ENCODE results near the gene EFNB3. TPM values are rescaled to one million over a fixed set of nuclear protein-coding genes. Genes with fewer than 3 reads are reported as not detected.

Gene EFNB3
- total and polyA plus RNA-seq, 2 of the 4 experiments (the other 2 are of a cell fraction) = 0.54 to 2.0 TPM

DNA sequence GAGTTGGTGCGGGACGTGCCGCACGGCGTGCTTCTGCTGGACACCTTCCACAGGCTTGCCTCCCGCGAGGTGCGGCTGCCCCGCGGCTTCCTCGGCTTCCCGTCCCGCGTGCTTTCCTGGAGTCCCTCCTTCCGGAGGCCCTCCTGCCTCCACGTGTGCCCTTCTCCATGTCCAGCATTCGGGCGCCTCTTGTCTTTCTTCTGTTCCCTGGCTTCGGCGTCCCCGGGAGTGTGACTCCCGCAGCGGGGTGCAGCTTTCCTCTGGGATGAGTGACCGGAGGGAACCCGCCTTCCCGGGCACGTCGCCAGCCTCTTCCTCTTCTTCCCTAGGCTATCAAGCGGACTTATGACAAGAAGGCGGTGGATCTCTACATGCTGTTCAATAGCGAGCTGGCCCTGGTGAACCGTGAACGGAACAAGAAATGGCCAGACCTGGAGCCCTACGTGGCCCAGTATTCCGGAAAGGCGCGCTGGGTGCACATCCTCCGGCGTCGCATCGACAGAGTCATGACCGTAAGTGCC lies 35.5 kb downstream of the EFNB3 start:
- Histone ChIP-seq H3K18ac (ENCODE audit: low read depth, low read length) (no peak overlapping the region), H3K4me2 (ENCODE audit: low read depth, low read length) (no peak overlapping the region), H3K23ac (ENCODE audit: low read depth, low read length) (no peak overlapping the region), H3K9me1 (ENCODE audit: insufficient read depth, low read length) (no peaks in the 10 kb centered on the region), H2BK15ac (ENCODE audit: low read depth, low read length) (no peak overlapping the region), H2BK20ac (ENCODE audit: low read depth, low read length) (no peak overlapping the region), H4K8ac (ENCODE audit: low read depth in 2 of 2, low read length in 2 of 2) (no peak overlapping the region), H4K20me1 (ENCODE audit: insufficient read depth, low read length) (no peaks in the 10 kb centered on the region), H2AFZ (replicated peaks; ENCODE audit: low read length, poor library complexity) (peak overlapping the region; percentile 65), H3K36me3 (ENCODE audit: control insufficient read depth, insufficient read depth, low read length) (no peaks in the 10 kb centered on the region), H3K9ac (ENCODE audit: low read depth, low read length) (no peak overlapping the region), H3K4me1 (ENCODE audit: control insufficient read depth, insufficient read depth, low read length) (peaks cover 5% of the 10 kb centered on the region; the same call in 1 of the 2 replicates), H3K14ac (replicated peaks; ENCODE audit: low read depth, low read length) (no peak overlapping the region), H3K56ac (ENCODE audit: extremely low read depth, insufficient read depth, low read length) (no peak overlapping the region), H3K9me3 (ENCODE audit: control insufficient read depth, insufficient read depth, low read length) (no peaks in the 10 kb centered on the region), H4K5ac (ENCODE audit: low read depth, low read length) (no peak overlapping the region), H2AK9ac (replicated peaks; ENCODE audit: low read depth, low read length, poor library complexity) (peak overlapping the region; percentile 66), H4K91ac (ENCODE audit: insufficient read depth, low read depth, low read length) (no peak overlapping the region), H3K4me3 (ENCODE audit: insufficient read depth, low read depth, low read length) (no peak overlapping the region), H2BK120ac (ENCODE audit: low read depth, low read length) (no peak overlapping the region), H3K79me1 (ENCODE audit: low read depth in 1 of 2, low read length in 2 of 2) (no peaks in the 10 kb centered on the region), H3K27me3 (ENCODE audit: control insufficient read depth, insufficient read depth, low read length) (peaks cover 43% of the 10 kb centered on the region), H3K4ac (ENCODE audit: low read depth, low read length) (no peak overlapping the region), H2BK5ac (ENCODE audit: low read depth, low read length, poor library complexity, severe bottlenecking) (no peak overlapping the region), H3K27ac (ENCODE audit: insufficient read depth, low read length) (no peak overlapping the region), H2AK5ac (ENCODE audit: low read depth, low read length) (no peak overlapping the region)
- dilution Hi-C loops (cut with HindIII; ENCODE audit: low sequenced_read_pairs, unreplicated experiment) (no loop called here), intact Hi-C loops (cut with micrococcal nuclease) (loop anchor here (5.0 kb wide), 1 partner anchor 157 kb away; no protein-coding TSS in a partner anchor), in situ Hi-C loops (cut with MboI; ENCODE audit: low sequenced_read_pairs) (loop anchor here (5.0 to 25.0 kb wide), 3 partner anchors 42 to 247 kb away; no protein-coding TSS in a partner anchor)
- no peak for DNase-seq
- ChIA-PET CTCF (no interaction called here), POLR2A (ENCODE audit: unreplicated experiment) (no interaction called here)
- no TSS peak for BruUV-seq (replicated peaks)
- ATAC-seq (ENCODE audit: low read depth) = no peak
- TF ChIP-seq CHD1 (IDR thresholded peaks at IDR 0.05; ENCODE audit: low read depth, low read length) = no peak
- TF ChIP-seq, protein P1, sequence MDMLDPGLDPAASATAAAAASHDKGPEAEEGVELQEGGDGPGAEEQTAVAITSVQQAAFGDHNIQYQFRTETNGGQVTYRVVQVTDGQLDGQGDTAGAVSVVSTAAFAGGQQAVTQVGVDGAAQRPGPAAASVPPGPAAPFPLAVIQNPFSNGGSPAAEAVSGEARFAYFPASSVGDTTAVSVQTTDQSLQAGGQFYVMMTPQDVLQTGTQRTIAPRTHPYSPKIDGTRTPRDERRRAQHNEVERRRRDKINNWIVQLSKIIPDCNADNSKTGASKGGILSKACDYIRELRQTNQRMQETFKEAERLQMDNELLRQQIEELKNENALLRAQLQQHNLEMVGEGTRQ (IDR thresholded peaks at IDR 0.05; ENCODE audit: low read depth, low read length) = no peak
- no peak for TF ChIP-seq CEBPB (IDR thresholded peaks at IDR 0.05; ENCODE audit: low read depth, low read length)
- TF ChIP-seq RCOR1 (IDR thresholded peaks at IDR 0.05; ENCODE audit: insufficient replicate concordance, low read length) = no peak
- TF ChIP-seq, protein P2, sequence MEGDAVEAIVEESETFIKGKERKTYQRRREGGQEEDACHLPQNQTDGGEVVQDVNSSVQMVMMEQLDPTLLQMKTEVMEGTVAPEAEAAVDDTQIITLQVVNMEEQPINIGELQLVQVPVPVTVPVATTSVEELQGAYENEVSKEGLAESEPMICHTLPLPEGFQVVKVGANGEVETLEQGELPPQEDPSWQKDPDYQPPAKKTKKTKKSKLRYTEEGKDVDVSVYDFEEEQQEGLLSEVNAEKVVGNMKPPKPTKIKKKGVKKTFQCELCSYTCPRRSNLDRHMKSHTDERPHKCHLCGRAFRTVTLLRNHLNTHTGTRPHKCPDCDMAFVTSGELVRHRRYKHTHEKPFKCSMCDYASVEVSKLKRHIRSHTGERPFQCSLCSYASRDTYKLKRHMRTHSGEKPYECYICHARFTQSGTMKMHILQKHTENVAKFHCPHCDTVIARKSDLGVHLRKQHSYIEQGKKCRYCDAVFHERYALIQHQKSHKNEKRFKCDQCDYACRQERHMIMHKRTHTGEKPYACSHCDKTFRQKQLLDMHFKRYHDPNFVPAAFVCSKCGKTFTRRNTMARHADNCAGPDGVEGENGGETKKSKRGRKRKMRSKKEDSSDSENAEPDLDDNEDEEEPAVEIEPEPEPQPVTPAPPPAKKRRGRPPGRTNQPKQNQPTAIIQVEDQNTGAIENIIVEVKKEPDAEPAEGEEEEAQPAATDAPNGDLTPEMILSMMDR (conservative IDR thresholded peaks at IDR 0.05; ENCODE audit: low read depth, low read length) = no peak
- no peak for TF ChIP-seq FOS (IDR thresholded peaks at IDR 0.05; ENCODE audit: low read depth, low read length)
- TF ChIP-seq RAD21 (IDR thresholded peaks at IDR 0.05; ENCODE audit: low read length) = no peak
- TF ChIP-seq MAFK (IDR thresholded peaks at IDR 0.05; ENCODE audit: low read depth, low read length) = no peak
- WGBS, 2 experiments (ENCODE audit: extremely low coverage in 2 of 2, insufficient read length in 1 of 2) = 47% methylated on average over 23 of the region's 42 CpGs; no CpG with 5 or more reads in 1 of the 2 experiments
